Mesenchymal stem cell (in vitro differentiated cells and primary cell): Measurements from ENCODE around the gene GIGYF2.

ENCODE experiments used
- DNase-seq: peaks from one replicate; pipeline ENCODE4 v3.0.0-alpha.2; 2013
- H2AFZ ChIP-seq: one replicate; pipeline ENCODE4 v1.6.1; 2013; ENCODE audit warnings: low read depth, mild to moderate bottlenecking, control low read depth, inconsistent platforms, low read length, moderate library complexity
- H2AK5ac ChIP-seq: 2 replicates; pipeline ENCODE4 v1.6.1; 2013; ENCODE audit warnings: low read length, moderate library complexity, mild to moderate bottlenecking, inconsistent platforms; ENCODE audit not compliant: severe bottlenecking
- H2BK120ac ChIP-seq: one replicate; pipeline ENCODE4 v1.6.1; 2013; ENCODE audit warnings: low read depth, mild to moderate bottlenecking, inconsistent platforms, low read length, moderate library complexity
- H2BK12ac ChIP-seq, 2 experiments: one replicate each; pipeline ENCODE4 v1.6.1; 2013; ENCODE audit warnings: inconsistent platforms in 2 of 2, low read length in 2 of 2, mild to moderate bottlenecking in 2 of 2, moderate library complexity in 2 of 2, control low read depth in 1 of 2
- H2BK15ac ChIP-seq: one replicate; pipeline ENCODE4 v1.6.1; 2013; ENCODE audit warnings: mild to moderate bottlenecking, low read depth, inconsistent platforms; ENCODE audit not compliant: poor library complexity, severe bottlenecking
- H2BK5ac ChIP-seq: 2 replicates; pipeline ENCODE4 v1.6.1; 2013; ENCODE audit warnings: low read depth, mild to moderate bottlenecking, low read length, control low read depth, inconsistent platforms; ENCODE audit not compliant: poor library complexity, severe bottlenecking
- H3K14ac ChIP-seq, 2 experiments: one replicate each; pipeline ENCODE4 v1.6.1; 2013; ENCODE audit warnings: inconsistent platforms in 2 of 2, low read length in 2 of 2, control low read depth in 1 of 2, mild to moderate bottlenecking in 1 of 2, moderate library complexity in 1 of 2
- H3K18ac ChIP-seq, 2 experiments: one replicate each; pipeline ENCODE4 v1.6.1; 2013; ENCODE audit warnings: inconsistent platforms in 2 of 2, low read length in 2 of 2, control low read depth in 1 of 2, low read depth in 1 of 2, mild to moderate bottlenecking in 1 of 2
- H3K23ac ChIP-seq, 2 experiments: one replicate each; pipeline ENCODE4 v1.6.1; 2013; ENCODE audit warnings: inconsistent platforms in 2 of 2, low read length in 2 of 2, mild to moderate bottlenecking in 2 of 2, moderate library complexity in 2 of 2, control low read depth in 1 of 2
- H3K27ac ChIP-seq: 2 replicates; pipeline ENCODE4 v1.5.1; 2013; ENCODE audit warnings: mild to moderate bottlenecking, moderate library complexity, low read length, control low read depth, inconsistent platforms; ENCODE audit not compliant: poor library complexity, severe bottlenecking
- H3K27me3 ChIP-seq, 2 experiments: 2 replicates each; pipeline versions ENCODE4 v1.6.1 to v1.7.0; 2013; ENCODE audit warnings: low read length in 2 of 2, mild to moderate bottlenecking in 2 of 2, moderate library complexity in 2 of 2, control low read depth in 1 of 2, inconsistent platforms in 1 of 2; ENCODE audit not compliant: control insufficient read depth in 1 of 2, insufficient read depth in 1 of 2
- H3K36me3 ChIP-seq, 2 experiments: 2 replicates each; pipeline versions ENCODE4 v1.6.1 to v1.7.0; 2013; ENCODE audit warnings: low read length in 2 of 2, control low read depth in 1 of 2, inconsistent platforms in 1 of 2, low read depth in 1 of 2, mild to moderate bottlenecking in 1 of 2; ENCODE audit not compliant: insufficient read depth in 2 of 2, control insufficient read depth in 1 of 2
- H3K4ac ChIP-seq, 2 experiments: one replicate each; pipeline ENCODE4 v1.6.1; 2013; ENCODE audit warnings: inconsistent platforms in 2 of 2, low read length in 2 of 2, mild to moderate bottlenecking in 2 of 2, moderate library complexity in 2 of 2, control low read depth in 1 of 2, low read depth in 1 of 2
- H3K4me1 ChIP-seq: 2 replicates; pipeline ENCODE4 v1.6.1; 2013; ENCODE audit warnings: low read depth, low read length, control low read depth; ENCODE audit not compliant: control insufficient read depth, insufficient read depth
- H3K4me2 ChIP-seq: 2 replicates; pipeline ENCODE4 v1.6.1; 2013; ENCODE audit warnings: low read length, mild to moderate bottlenecking, inconsistent platforms; ENCODE audit not compliant: poor library complexity, severe bottlenecking
- H3K4me3 ChIP-seq, 2 experiments: 2 replicates each; pipeline versions ENCODE4 v1.5.1 to v1.7.0; 2013; ENCODE audit warnings: low read length in 2 of 2, mild to moderate bottlenecking in 2 of 2, control low read depth in 1 of 2, low read depth in 1 of 2; ENCODE audit not compliant: insufficient read depth in 1 of 2
- H3K79me1 ChIP-seq: replicated peaks from 2 replicates; pipeline ENCODE4 v1.6.1; 2013; ENCODE audit warnings: mild to moderate bottlenecking, control low read depth, low read length, inconsistent platforms; ENCODE audit not compliant: poor library complexity, severe bottlenecking
- H3K9ac ChIP-seq: 2 replicates; pipeline ENCODE4 v1.7.0; 2013; ENCODE audit warnings: mild to moderate bottlenecking, low read length, moderate library complexity
- H3K9me3 ChIP-seq: 2 replicates; pipeline ENCODE4 v1.7.0; 2013; ENCODE audit warnings: mild to moderate bottlenecking, low read length; ENCODE audit not compliant: control insufficient read depth
- H4K8ac ChIP-seq: one replicate; pipeline ENCODE4 v1.6.1; 2013; ENCODE audit warnings: inconsistent platforms, mild to moderate bottlenecking, low read length, moderate library complexity
- H4K91ac ChIP-seq: one replicate; pipeline ENCODE4 v1.6.1; 2013; ENCODE audit warnings: mild to moderate bottlenecking, low read length, inconsistent platforms
- WGBS: methylation state at CpG from one replicate; pipeline ENCODE4 v1.1.7; 2013; ENCODE audit warnings: mixed read lengths; 5-methylcytosine and 5-hydroxymethylcytosine counted together

GIGYF2 gene

DNA sequence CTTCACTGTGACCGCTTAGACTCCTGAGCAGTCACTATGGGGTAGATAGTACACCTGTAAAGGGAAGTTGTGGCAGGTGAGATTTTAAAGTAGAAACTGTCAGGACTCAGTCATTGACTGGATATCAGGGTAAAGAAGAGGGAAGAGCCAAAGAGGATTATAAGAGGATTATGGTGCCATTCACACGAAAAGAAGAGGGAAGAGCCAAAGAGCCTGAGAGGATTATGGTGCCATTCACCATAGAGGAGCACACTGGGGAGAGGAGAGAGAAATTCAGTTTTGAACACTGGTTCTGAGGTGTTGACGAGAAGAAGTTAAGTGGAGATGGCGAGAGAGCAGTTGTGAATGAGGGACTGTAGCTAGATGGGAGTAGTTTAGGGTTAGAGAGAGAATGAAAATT lies 96.1 kb downstream of the GIGYF2 start:
- Histone ChIP-seq H3K14ac (no peak overlapping the region), H3K4me2 (no peak overlapping the region), H2BK5ac (no peak overlapping the region), H3K4ac (no peak overlapping the region), H3K9ac (no peak overlapping the region), H2AFZ (no peak overlapping the region), H3K79me1 (peaks cover 14% of the 10 kb centered on the region), H2AK5ac (no peak overlapping the region), H2BK15ac (no peak overlapping the region), H3K36me3 (peaks cover 16 to 98% of the 10 kb centered on the region in 2 experiments), H2BK120ac (no peak overlapping the region), H3K23ac (no peak overlapping the region), H2BK12ac (no peak overlapping the region), H3K9me3 (no peaks in the 10 kb centered on the region), H4K91ac (no peak overlapping the region), H3K18ac (no peak overlapping the region), H3K4me1 (peaks cover 1% of the 10 kb centered on the region), H4K8ac (no peak overlapping the region), H3K27me3 (no peaks in the 10 kb centered on the region), H3K4me3 (no peak overlapping the region), H3K27ac (no peak overlapping the region)
- DNase-seq = no peak
- 81% methylated on average over 4 of the region's 4 CpGs for WGBS

DNA sequence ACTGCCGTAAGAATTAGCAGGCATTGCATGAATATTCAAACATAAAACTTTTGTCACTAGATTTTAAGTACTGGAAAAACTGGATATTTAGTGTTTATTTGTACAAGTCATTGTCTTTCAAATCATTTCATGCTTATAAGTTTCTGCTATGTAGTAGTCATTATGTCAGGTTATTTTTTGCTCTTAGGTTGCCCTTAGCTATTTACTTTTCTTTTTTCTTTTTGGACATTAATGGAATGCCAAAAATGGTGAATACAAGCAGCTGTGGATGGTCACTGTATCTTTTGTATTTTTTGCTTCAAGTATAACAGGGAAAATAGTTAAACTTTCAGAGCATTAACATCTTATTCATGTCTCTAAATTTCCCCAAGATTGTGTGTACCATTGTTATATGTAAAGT lies 97.8 kb downstream of the GIGYF2 start:
- no peak overlapping the region for H3K18ac ChIP-seq
- no peak overlapping the region for H2BK5ac ChIP-seq
- peaks cover 16 to 95% of the 10 kb centered on the region in 2 experiments for H3K36me3 ChIP-seq
- WGBS = no CpG with 5 or more reads among the region's 1 CpG
- DNase-seq = no peak
- no peak overlapping the region for H2AK5ac ChIP-seq
- no peak overlapping the region for H3K4ac ChIP-seq
- no peaks in the 10 kb centered on the region for H3K9me3 ChIP-seq
- no peaks in the 10 kb centered on the region for H3K4me1 ChIP-seq
- no peak overlapping the region for H2AFZ ChIP-seq
- H4K91ac ChIP-seq = no peak overlapping the region
- no peak overlapping the region for H3K4me3 ChIP-seq
- no peak overlapping the region for H3K9ac ChIP-seq
- no peaks in the 10 kb centered on the region for H3K27me3 ChIP-seq
- no peak overlapping the region for H2BK12ac ChIP-seq
- no peak overlapping the region for H3K4me2 ChIP-seq
- H3K27ac ChIP-seq = no peak overlapping the region
- H3K14ac ChIP-seq = no peak overlapping the region
- no peak overlapping the region for H2BK120ac ChIP-seq
- H4K8ac ChIP-seq = no peak overlapping the region
- H3K79me1 ChIP-seq = peaks cover 15% of the 10 kb centered on the region
- no peak overlapping the region for H3K23ac ChIP-seq
- H2BK15ac ChIP-seq = no peak overlapping the region

DNA sequence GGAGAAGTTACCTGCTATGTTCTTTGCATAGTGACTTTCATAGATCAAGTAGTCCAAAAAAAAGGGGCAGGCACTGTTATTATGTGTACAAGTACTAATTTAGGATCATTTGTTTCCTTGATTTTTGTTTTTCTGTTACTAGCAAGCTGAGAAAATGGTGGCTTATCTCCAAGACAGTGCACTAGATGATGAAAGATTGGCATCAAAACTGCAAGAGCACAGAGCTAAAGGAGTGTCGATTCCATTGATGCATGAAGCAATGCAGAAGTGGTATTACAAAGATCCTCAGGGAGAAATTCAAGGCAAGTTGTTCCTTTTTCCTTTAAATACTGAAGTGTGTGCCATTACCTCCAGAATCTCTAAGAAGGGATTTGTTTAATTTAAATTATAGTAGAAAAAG lies 98.8 kb downstream of the GIGYF2 start:
- WGBS = 100% methylated on average over 1 of the region's 1 CpG
- Histone ChIP-seq H2BK120ac (no peak overlapping the region), H3K9me3 (no peaks in the 10 kb centered on the region), H2AFZ (no peak overlapping the region), H3K4ac (no peak overlapping the region), H3K9ac (no peak overlapping the region), H3K4me1 (no peaks in the 10 kb centered on the region), H4K8ac (no peak overlapping the region), H2AK5ac (no peak overlapping the region), H2BK15ac (no peak overlapping the region), H2BK12ac (no peak overlapping the region), H3K36me3 (peaks cover 17 to 95% of the 10 kb centered on the region in 2 experiments), H4K91ac (no peak overlapping the region), H3K18ac (no peak overlapping the region), H3K4me2 (no peak overlapping the region), H3K14ac (no peak overlapping the region), H3K23ac (no peak overlapping the region), H3K27ac (no peak overlapping the region), H3K4me3 (no peak overlapping the region), H3K79me1 (peaks cover 18% of the 10 kb centered on the region), H2BK5ac (no peak overlapping the region), H3K27me3 (no peaks in the 10 kb centered on the region)
- peak; percentile 10 for DNase-seq

DNA sequence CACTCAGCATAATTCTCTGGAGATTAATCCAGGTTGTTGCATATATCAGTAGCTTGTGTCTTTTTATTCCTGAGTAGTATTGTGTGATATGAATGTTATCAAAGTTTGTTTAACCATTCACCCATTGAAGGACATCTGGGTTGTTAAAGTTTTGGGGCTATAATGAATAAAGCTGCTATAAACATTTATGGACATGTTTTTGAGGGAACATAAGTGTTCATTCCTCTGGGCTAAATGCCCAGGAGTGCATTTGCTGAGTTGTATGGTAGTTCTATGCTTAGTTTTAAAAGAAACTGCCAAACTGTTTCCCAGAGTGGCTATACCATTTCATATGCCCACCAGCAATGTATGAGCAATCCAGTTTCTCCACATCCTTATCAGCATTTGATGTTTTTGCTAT lies 101.1 kb downstream of the GIGYF2 start:
- Histone ChIP-seq H3K9me3 (peaks cover 21% of the 10 kb centered on the region), H4K8ac (no peak overlapping the region), H3K27me3 (no peaks in the 10 kb centered on the region), H3K27ac (no peak overlapping the region), H3K14ac (no peak overlapping the region), H2AFZ (no peak overlapping the region), H3K4me2 (no peak overlapping the region), H2BK15ac (no peak overlapping the region), H3K4ac (no peak overlapping the region), H2AK5ac (no peak overlapping the region), H2BK120ac (no peak overlapping the region), H3K18ac (no peak overlapping the region), H3K23ac (no peak overlapping the region), H2BK5ac (no peak overlapping the region), H4K91ac (no peak overlapping the region), H3K36me3 (peaks cover 18 to 91% of the 10 kb centered on the region in 2 experiments), H2BK12ac (no peak overlapping the region), H3K4me1 (no peaks in the 10 kb centered on the region), H3K4me3 (no peak overlapping the region), H3K9ac (no peak overlapping the region), H3K79me1 (peaks cover 19% of the 10 kb centered on the region)
- no peak for DNase-seq
